Hematopoietic multipotent progenitor cell treated with erythropoietin and hydrocortisone succinate and interleukin-3 and kit ligand, for 4 days (in vitro differentiated cells): Measurements from ENCODE around the gene WNT3A.

Experiments used
- DNase-seq: peaks from one replicate; pipeline ENCODE4 v3.0.0-alpha.2; 2015

The WNT3A gene

GRCh38 chr1:228073061-228073856 lies 66.5 kb downstream of the WNT3A start:
- no peak for DNase-seq

DNA sequence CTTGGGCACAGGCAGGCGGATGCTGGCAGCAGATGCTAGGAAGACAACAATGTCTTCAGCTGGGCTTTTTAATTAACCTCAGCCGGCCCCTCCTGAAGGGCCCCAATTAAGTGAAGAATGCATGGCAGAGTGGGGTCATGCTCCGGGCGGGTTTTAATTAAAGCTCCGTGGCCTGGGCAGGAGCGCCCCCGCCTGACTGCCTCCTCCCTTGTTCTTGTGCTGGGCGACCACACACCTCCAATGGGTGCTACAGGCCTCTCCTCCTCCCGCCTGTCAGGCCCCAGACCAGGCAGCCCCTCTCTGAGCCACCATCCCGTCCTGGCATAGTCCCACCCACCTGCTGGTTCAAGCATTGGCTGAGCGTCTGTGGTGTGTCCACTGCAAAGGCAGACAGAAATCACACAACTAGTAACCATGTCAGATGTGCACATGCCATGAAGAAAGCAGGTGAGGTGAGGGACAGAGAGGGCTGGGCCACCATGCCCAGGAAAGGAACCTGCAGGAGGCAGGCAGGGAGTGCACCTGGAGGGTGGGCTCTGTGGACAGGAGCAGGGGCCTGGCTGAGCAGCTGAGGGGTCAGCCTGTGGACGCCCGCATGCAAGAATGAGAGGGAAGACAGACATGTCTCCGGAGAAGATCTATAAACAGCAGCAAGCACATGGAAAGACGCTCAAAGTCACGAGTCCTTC lies 67.2 kb downstream of the WNT3A start:
- DNase-seq = peak; percentile 35

- no peak for DNase-seq
Observed at GRCh38 chr1:228074954-228075730, 68.3 kb downstream of the WNT3A start.

- no peak for DNase-seq
Observed at GRCh38 chr1:228075801-228076271, 69.0 kb downstream of the WNT3A start.

DNA sequence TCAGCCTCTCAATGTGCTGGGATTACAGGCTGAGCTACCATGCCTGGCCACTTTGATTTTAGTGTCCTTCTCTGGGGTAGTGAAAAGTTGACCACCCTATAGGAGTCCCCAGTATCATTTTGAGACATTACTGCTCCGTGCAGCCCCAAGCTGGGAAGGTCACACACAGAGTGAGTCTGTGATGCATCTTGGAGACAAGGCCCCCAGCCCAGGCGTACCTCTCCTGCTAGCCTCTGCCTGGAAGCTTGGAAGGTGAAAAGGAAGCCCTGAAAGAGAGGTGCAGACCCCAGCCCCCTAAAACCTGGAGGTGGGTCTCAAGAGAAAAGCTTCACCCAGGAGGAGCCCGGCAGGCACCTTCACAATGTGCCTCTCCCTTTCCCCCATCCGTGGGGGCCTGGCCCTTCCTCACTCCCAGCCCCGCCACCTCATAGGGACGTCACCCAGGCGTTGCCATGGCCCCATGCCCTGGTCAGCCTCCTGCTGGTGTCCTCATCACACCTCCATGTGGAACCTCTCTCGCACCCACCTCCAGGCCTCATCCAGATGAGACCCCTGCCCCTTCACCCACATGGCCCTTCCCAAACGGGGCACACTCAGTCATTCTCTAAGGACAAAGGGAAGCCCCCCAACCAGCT lies 70.1 kb downstream of the WNT3A start:
- DNase-seq = no peak

DNA sequence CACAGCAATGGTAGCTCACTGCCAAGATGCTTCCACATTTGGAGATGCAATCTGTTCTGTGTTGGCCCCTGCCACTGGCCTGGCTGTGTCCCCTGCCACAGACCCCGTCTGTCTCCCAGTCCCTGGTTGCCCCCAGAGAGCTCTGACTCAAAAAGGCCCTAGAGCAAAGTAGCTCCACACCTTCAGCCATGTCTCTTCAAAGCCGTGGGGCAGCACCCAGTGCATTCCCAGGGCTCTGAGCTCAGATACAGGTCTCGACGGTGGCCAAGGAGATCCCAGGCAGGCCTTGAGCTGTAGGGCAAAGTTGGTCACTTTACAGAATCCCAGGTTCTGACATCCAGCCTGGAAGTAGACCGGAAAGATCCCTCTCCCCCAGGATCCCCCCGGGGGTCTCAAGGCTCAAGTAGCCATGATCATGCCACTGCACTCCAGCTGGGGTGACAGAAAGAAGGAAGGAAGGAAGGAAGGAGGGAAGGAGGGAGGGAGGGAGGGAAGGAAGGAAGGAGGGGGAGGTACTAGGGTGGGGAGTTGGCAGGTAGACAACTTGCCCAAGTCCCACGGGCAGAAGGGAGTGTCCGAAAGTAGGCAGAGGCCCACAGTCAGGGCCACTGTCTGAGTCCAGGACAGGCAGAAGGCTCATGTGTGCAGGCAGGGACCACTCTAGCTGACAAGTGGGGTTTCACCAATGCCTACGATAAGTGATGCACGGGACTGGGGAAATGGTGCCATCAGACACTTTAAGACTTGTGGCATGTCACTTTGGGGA lies 71.0 kb downstream of the WNT3A start:
- DNase-seq = no peak

DNA sequence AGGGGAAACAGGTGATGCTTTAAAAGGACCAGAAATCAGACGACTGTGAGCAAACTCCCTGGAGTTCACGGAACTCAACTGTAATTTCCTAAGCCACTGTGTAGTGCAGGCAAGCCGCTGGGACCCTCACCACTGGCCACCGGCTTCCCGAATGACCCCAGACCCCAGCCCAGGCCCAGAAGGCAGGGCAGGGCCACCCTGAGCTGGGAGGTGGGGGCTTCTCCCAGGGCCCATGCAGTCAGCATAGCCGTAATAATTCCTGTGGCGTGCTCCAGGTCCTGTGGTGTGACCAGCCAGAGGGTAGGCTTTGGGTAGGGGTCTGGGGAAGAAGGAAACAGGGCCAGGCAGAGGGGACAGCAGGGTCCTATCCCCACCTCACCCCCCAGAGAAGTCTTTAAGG lies 72.2 kb downstream of the WNT3A start:
- DNase-seq = no peak

DNA sequence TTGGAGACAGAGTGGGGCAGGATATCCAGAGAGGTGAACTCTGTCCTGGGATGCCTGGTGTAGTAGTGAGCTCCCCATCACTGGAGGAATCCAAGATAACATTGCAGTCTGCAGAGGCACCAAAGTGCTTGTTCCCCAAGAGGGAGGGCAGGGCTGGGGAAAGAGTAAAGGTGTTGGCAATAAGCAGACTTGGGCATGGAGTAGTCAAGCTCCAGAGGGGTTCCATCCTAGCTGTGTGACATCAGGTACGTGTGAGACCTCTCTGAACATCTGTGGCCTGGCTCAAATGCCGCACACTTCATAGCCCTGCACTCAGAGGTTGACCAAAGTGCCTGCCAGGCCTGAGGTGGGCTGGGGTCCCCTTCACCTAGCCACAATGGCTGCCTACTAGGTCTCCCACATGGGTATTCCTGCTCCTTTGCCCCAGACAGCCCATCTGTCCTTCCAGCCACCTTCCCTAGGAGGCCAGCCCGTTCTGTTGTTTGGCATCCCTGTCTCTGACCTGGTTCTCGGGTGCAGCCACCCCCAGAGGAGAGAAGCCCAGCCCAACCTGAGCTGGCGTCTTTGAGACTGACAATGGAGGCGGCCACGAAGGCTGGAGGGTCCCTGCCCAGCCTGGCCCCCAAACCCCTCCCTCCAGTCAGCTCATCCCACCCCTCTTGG lies 72.9 kb downstream of the WNT3A start:
- no peak for DNase-seq

- no peak for DNase-seq
Observed at GRCh38 chr1:228081144-228081543, 74.3 kb downstream of the WNT3A start.

GRCh38 chr1:228081578-228082213 lies 74.9 kb downstream of the WNT3A start:
- peak; percentile 57 for DNase-seq

DNA sequence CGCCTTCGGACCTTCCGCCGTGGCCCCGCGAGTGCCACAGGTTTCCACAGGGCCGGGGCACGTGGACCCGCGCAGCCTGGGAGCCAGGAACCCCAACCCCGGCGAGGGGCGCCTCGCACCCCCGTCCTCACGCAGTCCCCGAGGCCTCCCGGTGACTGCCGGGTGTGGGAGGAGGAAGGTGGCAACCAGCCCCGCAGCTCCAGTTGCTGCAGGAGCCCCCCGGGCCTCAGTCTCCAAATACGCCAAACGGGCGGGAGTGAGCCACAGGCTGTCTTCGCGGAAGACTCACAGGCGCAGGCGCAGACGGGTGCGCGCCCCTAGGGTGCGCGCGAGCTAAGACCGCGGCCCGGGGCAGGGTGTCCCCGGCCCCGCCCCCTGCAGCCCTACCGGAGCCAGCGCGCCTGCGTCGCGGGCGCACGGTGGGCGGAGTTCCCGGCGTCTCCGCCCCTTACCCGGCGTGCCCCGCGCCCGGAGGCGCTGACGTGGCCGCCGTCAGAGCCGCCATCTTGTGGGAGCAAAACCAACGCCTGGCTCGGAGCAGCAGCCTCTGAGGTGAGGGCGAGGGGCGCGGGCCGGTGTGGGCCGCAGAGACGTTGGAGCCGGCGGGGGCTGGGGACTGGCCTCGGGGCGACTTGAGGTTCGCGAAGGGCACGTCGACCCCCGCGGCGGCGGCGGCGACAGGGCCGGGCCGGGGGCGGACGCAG lies 75.6 kb downstream of the WNT3A start, which contains the start of gene ARF1:
TSS of gene ARF1 (plus strand) at position 495 of the 704 bp plus-strand sequence. CDS start 14,407 bp downstream, outside the sequence.
- peak; percentile 97 for DNase-seq

DNA sequence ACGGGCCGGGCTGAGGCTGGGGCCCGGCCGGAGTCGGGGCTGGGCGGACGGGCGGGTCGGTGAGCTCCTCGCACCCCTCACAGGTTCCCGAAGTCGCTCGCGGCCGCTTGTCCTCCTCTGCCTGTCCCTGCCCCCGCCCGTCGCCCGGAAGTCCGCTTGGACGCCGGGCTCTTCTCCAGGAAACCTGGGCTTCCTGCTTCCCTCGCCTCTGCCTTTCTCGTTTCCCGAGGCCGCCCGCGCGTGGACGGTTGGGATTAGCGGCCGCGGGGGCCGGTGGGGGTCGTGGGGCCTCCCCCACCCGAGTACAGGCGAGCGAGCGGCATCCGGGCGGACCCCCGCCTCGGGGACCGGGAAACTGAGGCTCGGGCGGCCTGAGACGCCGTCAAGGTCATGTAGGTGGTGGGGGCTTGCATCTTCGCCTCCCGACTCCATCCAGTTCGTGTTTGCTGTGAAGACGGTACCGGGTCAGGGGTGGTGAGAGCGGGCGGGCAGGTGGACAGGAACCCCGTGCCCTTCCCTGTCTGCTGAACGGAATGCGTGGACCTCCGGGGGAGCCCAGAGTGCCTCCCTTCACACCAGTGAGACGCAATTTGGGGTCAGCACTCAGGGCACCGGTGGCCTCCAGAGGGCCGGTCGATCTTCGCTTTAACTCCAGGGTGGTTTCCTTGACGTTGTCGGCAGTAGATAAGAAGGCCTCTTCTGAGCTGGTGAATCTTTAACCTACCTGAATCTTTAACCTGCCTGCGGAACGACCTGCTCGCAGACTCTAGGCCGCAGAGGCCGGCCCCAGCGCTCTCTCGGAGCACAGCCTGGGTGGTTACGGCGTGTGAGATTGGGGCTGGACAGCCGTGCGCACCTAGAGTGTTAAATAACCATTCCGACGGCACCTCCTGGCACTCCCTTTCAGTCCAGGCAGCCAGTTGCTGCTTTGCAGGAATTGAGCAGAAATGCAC lies 76.4 kb downstream of the WNT3A start:
- peak; percentile 58 for DNase-seq

- DNase-seq = peak; percentile 37
Observed at GRCh38 chr1:228083871-228084278, 77.1 kb downstream of the WNT3A start.

- peak; percentile 61 for DNase-seq
Observed at GRCh38 chr1:228084325-228084724, 77.5 kb downstream of the WNT3A start.

DNA sequence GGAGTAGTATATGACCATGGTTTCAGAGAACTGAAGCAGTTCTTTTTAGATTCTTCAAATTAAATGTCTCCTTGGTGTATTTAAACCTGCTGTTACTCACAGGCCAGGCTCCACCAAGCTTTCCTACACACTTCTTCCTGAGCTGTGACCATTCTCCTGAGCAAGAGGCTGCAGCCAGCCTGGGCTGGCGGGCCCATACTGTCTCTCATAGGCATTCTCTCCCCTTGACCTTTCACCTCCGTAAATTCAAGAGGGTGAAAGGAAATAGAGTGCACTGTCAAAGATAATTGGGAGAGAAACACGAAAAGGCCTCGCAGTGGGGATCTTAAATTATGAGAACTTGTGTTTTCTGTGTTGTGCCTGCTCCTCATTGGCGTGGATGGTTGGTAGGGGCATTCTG lies 78.0 kb downstream of the WNT3A start:
- DNase-seq = no peak

DNA sequence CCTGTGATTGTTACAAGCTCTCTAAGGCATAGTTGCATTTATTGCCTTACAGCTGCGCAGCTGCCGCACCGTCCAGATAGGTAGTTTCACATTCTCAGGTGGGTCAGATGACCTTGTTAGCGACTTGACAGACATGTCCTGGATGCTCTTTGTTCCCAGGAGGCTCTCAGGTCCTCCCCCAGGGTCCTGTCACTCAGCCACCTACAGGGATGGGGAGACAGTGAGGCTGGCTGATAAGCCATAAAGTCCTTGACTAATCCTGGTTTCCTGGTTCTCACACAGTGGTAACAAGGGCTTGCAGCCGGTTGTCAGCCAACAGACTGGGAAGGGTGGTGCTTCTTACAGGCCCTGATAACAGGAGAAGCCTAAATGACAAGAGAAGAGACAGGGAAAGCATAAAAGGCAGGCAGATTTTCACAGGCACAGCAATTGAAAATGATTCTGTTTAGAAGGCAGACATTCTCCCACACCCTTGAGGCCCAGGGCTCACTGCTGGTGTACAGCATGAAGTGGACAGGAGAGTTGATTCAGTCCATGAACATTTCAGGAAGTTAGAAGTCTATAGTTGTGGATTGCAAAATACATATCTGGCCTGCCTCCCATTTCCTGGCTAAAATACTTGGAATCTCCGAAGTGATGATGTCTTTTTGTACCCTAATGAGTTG lies 78.6 kb downstream of the WNT3A start:
- peak; percentile 80 for DNase-seq

GRCh38 chr1:228087771-228088251 lies 81.0 kb downstream of the WNT3A start:
- DNase-seq = peak; percentile 75
